Measurements from ENCODE around the gene DBI.

Gene DBI

DNA sequence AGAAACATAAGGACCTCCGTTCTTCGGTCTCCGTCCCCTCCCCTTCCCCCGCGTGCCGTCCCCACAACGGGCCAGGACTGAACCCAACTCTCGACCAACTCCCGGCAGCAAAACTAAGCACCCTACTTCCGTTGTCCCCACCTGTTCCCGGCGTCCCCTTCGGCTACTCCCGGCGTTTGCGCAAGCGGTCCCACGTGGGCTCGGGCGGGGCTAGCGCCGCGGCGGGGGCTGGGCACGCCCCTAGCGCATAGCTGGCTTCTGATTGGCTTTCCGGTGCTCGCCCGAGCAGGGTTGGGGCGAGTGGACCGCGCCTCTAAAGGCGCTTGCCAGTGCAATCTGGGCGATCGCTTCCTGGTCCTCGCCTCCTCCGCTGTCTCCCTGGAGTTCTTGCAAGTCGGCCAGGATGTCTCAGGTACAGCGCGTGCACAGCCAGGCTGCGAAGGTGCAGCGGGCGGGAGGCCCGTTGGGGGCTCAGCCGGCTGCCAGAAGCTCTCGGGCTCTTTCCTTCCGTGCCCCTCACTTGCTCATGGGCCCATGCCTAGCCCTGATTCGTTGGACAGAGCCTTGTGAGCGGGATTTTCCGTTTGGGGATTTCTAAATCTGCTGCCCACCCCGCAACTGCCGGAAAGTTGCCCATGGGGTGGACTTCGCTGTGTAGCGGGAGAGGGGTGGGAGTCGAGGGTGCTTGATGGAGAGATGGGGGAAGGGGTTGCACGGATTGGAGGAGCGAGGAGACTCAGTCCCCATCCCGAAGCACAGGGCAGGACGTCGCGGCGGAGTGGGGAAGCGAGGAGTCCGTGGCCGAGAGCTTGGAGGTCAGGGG is at the start of gene DBI, which contains the start of gene C2orf76:
Gene DBI, plus strand, starts transcription at position 329 of the 823 bp plus-strand sequence. Its CDS starts 75 bp downstream, at position 404.
Gene C2orf76, minus strand, starts transcription at position 186 of the 823 bp plus-strand sequence. CDS start 26,875 bp downstream, outside the sequence.
- TF ChIP-seq CEBPB (IDR thresholded peaks at IDR 0.05): peak; percentile 99
- TF ChIP-seq, protein P1, sequence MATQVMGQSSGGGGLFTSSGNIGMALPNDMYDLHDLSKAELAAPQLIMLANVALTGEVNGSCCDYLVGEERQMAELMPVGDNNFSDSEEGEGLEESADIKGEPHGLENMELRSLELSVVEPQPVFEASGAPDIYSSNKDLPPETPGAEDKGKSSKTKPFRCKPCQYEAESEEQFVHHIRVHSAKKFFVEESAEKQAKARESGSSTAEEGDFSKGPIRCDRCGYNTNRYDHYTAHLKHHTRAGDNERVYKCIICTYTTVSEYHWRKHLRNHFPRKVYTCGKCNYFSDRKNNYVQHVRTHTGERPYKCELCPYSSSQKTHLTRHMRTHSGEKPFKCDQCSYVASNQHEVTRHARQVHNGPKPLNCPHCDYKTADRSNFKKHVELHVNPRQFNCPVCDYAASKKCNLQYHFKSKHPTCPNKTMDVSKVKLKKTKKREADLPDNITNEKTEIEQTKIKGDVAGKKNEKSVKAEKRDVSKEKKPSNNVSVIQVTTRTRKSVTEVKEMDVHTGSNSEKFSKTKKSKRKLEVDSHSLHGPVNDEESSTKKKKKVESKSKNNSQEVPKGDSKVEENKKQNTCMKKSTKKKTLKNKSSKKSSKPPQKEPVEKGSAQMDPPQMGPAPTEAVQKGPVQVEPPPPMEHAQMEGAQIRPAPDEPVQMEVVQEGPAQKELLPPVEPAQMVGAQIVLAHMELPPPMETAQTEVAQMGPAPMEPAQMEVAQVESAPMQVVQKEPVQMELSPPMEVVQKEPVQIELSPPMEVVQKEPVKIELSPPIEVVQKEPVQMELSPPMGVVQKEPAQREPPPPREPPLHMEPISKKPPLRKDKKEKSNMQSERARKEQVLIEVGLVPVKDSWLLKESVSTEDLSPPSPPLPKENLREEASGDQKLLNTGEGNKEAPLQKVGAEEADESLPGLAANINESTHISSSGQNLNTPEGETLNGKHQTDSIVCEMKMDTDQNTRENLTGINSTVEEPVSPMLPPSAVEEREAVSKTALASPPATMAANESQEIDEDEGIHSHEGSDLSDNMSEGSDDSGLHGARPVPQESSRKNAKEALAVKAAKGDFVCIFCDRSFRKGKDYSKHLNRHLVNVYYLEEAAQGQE (IDR thresholded peaks at IDR 0.05; ENCODE audit: low read depth): peak; percentile 11; the same call in 1 of the 2 replicates
- TF ChIP-seq, protein P2, sequence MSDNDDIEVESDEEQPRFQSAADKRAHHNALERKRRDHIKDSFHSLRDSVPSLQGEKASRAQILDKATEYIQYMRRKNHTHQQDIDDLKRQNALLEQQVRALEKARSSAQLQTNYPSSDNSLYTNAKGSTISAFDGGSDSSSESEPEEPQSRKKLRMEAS (IDR thresholded peaks at IDR 0.05): peak; percentile 97
- no peak for TF ChIP-seq ZBTB7A (IDR thresholded peaks at IDR 0.05; ENCODE audit: low read depth)
- TF ChIP-seq TCF12 (IDR thresholded peaks at IDR 0.05; ENCODE audit: low read depth): peak; percentile 20
- TF ChIP-seq FOXM1 (IDR thresholded peaks at IDR 0.05; ENCODE audit: borderline replicate concordance, low read depth): no peak
- TF ChIP-seq NFIC (IDR thresholded peaks at IDR 0.05): no peak; the same call in 1 of the 2 replicates
- peak; percentile 52 for TF ChIP-seq EP300 (IDR thresholded peaks at IDR 0.05; ENCODE audit: borderline replicate concordance)
- TF ChIP-seq RAD21 (IDR thresholded peaks at IDR 0.05; ENCODE audit: low read depth): no peak
- TF ChIP-seq TAF1 (IDR thresholded peaks at IDR 0.05; ENCODE audit: low read depth): peak; percentile 88
- peak; percentile 41; the same call in 1 of the 2 replicates for TF ChIP-seq CREB1 (IDR thresholded peaks at IDR 0.05; ENCODE audit: low read depth)
- TF ChIP-seq, protein P3, sequence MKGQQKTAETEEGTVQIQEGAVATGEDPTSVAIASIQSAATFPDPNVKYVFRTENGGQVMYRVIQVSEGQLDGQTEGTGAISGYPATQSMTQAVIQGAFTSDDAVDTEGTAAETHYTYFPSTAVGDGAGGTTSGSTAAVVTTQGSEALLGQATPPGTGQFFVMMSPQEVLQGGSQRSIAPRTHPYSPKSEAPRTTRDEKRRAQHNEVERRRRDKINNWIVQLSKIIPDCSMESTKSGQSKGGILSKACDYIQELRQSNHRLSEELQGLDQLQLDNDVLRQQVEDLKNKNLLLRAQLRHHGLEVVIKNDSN (IDR thresholded peaks at IDR 0.05): peak; percentile 95
- no peak for TF ChIP-seq EGR1 (IDR thresholded peaks at IDR 0.05)
- TF ChIP-seq TEAD4 (IDR thresholded peaks at IDR 0.05): no peak
- TF ChIP-seq YY1 (IDR thresholded peaks at IDR 0.05; ENCODE audit: low read depth): no peak

DNA sequence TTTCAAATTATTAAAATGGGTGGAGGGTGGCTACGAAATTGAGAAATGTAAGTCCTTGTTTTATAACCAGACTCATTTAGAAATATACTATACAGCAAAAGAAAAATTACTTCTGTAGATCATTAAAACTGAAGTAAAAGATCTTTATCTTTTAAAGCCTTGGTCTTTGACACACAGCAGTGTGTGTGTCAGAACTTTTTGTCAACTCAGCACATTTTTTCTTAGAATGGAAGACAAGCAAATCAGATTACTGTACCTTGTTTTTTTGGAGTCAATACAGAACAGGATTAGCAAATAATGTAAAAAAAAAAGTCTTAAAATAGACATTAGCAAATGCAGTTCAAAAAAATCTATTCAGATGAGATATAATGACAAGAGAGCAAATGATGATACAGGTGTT is 49.2 kb upstream of the DBI start:
- TF ChIP-seq TEAD4 (IDR thresholded peaks at IDR 0.05): no peak
- TF ChIP-seq, protein P1 (IDR thresholded peaks at IDR 0.05; ENCODE audit: low read depth): no peak
- no peak for TF ChIP-seq TAF1 (IDR thresholded peaks at IDR 0.05; ENCODE audit: low read depth)
- no peak for TF ChIP-seq NFIC (IDR thresholded peaks at IDR 0.05)
- TF ChIP-seq, protein P2 (IDR thresholded peaks at IDR 0.05): no peak
- no peak for TF ChIP-seq YY1 (IDR thresholded peaks at IDR 0.05; ENCODE audit: low read depth)
- no peak for TF ChIP-seq RAD21 (IDR thresholded peaks at IDR 0.05; ENCODE audit: low read depth)
- TF ChIP-seq CEBPB (IDR thresholded peaks at IDR 0.05): no peak
- TF ChIP-seq ZBTB7A (IDR thresholded peaks at IDR 0.05; ENCODE audit: low read depth): no peak

DNA sequence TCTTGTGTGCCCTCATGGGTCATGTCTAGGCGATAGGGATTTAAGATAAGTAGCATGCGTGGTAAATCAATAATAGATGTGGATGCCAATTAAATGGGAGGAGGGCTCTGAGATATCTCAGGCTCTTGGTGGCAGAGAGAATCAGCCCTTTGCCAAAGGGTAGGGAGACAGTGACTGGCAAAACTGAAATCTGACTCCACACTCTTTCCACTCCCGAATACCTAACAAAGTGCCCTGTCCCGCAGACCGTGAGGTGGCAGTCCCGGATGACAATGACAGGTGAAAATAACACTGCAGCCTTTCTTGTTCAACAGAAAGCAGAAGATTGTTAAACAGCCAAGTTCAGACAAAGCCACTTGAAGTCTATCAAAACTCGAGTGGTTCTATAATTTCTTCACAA is 47.2 kb upstream of the DBI start:
- TF ChIP-seq EP300 (IDR thresholded peaks at IDR 0.05; ENCODE audit: borderline replicate concordance) (no peak), YY1 (IDR thresholded peaks at IDR 0.05; ENCODE audit: low read depth) (no peak), CEBPB (IDR thresholded peaks at IDR 0.05) (no peak), FOXM1 (IDR thresholded peaks at IDR 0.05; ENCODE audit: borderline replicate concordance, low read depth) (no peak), TCF12 (IDR thresholded peaks at IDR 0.05; ENCODE audit: low read depth) (no peak), ZBTB7A (IDR thresholded peaks at IDR 0.05; ENCODE audit: low read depth) (no peak), RAD21 (IDR thresholded peaks at IDR 0.05; ENCODE audit: low read depth) (no peak), TAF1 (IDR thresholded peaks at IDR 0.05; ENCODE audit: low read depth) (no peak), CREB1 (IDR thresholded peaks at IDR 0.05; ENCODE audit: low read depth) (no peak), EGR1 (IDR thresholded peaks at IDR 0.05) (no peak), NFIC (IDR thresholded peaks at IDR 0.05) (no peak), TEAD4 (IDR thresholded peaks at IDR 0.05) (no peak)
- TF ChIP-seq, protein P1 (IDR thresholded peaks at IDR 0.05; ENCODE audit: low read depth): no peak
- TF ChIP-seq, protein P3 (IDR thresholded peaks at IDR 0.05): no peak
- TF ChIP-seq, protein P2 (IDR thresholded peaks at IDR 0.05): no peak
